ENCODE measurements around the gene OR2D3.
"Not testable (repeated sequence)": the region's sequence is repeated elsewhere in the genome, so short reads cannot be mapped to it uniquely, and the experiment has no call there.

Gene OR2D3

GRCh38 chr11:6928916-6929315 is 8.1 kb downstream of the OR2D3 start:
- no peak for DNase-seq

DNA sequence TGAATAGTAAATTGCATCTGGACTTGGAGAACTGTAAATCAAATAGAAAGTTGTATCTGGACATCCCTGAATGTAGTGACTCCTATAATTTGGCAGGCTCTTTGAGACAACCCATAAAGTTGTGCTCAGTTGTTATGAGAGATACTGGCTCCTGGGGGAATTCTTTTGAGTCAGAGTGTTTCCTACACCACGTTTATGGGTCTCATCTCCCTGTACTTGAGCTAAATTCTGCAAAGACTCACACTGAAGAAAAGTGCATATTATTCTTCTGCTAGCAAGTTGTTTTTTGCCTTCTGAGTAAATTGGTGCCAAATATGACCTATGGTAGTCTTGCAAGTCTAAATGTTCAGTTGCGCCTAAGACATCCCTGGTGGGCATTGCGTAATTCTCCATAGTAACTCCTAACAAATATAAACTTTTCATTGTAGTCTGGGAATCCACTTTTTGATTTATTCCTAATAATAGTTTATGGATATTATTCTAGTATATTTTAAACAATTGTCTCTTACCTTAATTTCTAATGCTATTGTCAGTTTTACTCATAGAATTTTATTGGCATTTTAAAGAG is 10.4 kb downstream of the OR2D3 start:
- DNase-seq: no peak

DNA sequence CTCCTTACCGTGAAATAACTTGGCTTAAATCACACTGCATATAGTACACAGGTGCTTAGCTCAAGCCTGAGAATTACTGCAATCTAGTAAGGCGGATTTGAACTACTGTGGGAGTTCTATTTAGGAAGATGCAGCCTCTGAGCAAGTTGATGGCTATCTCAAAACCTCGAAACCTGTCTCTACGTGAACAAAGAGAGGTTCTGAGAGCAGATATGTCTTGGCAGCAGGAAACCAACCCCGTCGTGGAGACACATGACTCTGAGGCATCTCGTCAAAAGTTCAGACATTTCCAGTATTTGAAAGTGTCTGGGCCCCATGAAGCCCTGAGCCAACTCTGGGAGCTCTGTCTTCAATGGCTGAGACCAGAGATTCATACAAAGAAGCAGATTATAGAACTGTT is 11.3 kb downstream of the OR2D3 start:
- DNase-seq: no peak

DNA sequence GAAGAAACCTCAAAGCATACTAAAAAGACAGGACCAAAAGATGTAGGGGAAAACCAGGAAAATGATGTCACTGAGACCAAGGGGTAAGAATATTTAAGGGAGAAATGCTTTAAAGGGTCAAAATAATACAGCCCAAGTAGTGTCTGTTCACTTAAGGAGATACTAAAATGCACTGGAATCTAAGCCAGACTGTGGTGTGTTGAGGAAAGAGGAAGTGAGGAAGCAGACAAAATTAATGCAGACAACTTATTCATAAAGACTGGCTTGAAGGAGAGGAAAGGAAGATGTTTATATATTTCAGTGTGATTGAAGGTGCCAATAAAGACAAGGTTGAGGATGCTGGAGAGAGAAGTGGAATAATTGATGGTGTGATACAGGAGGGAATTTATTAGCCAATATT is 21.2 kb downstream of the OR2D3 start:
- DNase-seq: no peak

DNA sequence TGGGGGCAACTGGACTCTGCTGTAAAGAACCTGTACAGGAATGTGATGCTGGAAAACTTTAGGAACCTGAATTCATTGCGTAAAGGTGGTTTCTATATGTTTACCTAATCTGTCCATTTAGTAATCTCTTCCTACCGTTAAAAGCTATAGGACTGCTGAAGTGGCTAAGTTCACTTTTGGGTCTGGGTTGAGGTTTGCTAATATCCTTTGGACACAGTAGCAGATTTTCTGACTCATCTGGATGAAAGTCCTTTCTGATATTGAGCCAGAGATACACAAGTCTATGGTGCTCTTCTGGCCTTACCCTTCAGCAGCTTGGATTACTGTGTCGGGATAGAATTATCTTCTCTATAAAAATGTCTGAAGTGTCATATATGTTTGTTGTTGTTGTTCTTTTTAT is 22.3 kb downstream of the OR2D3 start:
- DNase-seq: no peak

GRCh38 chr11:6954248-6954647 is 33.4 kb downstream of the OR2D3 start:
- DNase-seq: not testable (repeated sequence)

DNA sequence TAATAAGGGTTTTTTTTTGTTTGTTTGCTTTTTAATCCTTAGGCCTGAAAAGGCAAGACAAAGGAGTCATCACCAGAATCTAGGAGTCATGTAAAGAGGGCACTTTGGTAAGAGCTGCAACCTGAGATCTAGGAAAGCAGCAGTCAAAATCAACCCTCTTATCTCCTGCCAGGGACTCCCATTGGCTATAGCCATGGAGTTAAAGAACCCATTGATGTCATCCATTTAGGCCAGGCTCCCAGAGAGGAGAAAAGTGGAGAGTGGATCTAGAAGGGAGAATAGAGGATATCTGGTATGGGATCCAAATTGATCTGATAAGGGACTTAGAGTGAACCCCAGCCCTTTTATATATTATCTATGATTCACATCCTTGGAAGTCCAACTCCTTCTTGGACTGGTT is 41.3 kb downstream of the OR2D3 start:
- no peak for DNase-seq

GRCh38 chr11:6962673-6963072 is 41.9 kb downstream of the OR2D3 start:
- no peak for DNase-seq

- DNase-seq: no peak
These were observed 48.0 kb downstream of the OR2D3 start for GRCh38 chr11:6968816-6969215.

DNA sequence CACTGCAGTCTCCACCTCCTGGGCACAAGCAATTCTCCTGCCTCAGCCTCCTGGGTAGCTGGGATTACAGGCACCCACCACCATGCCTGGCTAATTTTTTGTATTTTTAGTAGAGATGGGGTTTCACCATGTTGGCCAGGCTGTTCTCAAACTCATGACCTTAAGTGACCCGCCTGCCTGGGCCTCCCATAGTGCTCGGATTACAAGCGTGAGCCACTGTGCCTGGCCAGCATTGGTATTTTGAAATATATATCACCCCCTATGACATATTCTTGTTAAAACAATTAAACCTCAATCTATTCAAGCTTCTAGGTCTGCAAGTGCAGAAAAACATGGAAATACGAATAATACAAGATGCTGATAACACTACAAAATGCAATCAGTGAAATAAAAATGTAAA is 49.1 kb downstream of the OR2D3 start:
- not testable (repeated sequence) for DNase-seq
